Adipocyte (in vitro differentiated cells): ENCODE results near the gene C3AR1.
"Not testable (repeated sequence)": the region's sequence is repeated elsewhere in the genome, so short reads cannot be mapped to it uniquely, and the experiment has no call there.

Experiments used
- DNase-seq: peaks from one replicate; pipeline ENCODE4 v3.0.0-alpha.2; 2015; ENCODE audit warnings: low read depth
- H3K27me3 ChIP-seq: replicated peaks from 2 replicates; pipeline ENCODE4 v1.7.0; 2013; ENCODE audit warnings: mild to moderate bottlenecking, low read length, moderate library complexity; ENCODE audit not compliant: control insufficient read depth, insufficient read depth
- H3K36me3 ChIP-seq: 2 replicates; pipeline ENCODE4 v1.7.0; 2013; ENCODE audit warnings: low read length, mild to moderate bottlenecking, moderate library complexity; ENCODE audit not compliant: control insufficient read depth, insufficient read depth, severe bottlenecking
- H3K4me1 ChIP-seq: 2 replicates; pipeline ENCODE4 v1.7.0; 2013; ENCODE audit warnings: mild to moderate bottlenecking, low read length, moderate library complexity; ENCODE audit not compliant: control insufficient read depth, insufficient read depth
- H3K4me3 ChIP-seq: 2 replicates; pipeline ENCODE4 v1.7.0; 2013; ENCODE audit warnings: mild to moderate bottlenecking, low read length, moderate library complexity
- H3K9ac ChIP-seq: 2 replicates; pipeline ENCODE4 v1.7.0; 2013; ENCODE audit warnings: mild to moderate bottlenecking, low read length, moderate library complexity
- H3K9me3 ChIP-seq: 2 replicates; pipeline ENCODE4 v1.7.0; 2013; ENCODE audit warnings: mild to moderate bottlenecking, low read length, moderate library complexity; ENCODE audit not compliant: control insufficient read depth

Gene C3AR1

DNA sequence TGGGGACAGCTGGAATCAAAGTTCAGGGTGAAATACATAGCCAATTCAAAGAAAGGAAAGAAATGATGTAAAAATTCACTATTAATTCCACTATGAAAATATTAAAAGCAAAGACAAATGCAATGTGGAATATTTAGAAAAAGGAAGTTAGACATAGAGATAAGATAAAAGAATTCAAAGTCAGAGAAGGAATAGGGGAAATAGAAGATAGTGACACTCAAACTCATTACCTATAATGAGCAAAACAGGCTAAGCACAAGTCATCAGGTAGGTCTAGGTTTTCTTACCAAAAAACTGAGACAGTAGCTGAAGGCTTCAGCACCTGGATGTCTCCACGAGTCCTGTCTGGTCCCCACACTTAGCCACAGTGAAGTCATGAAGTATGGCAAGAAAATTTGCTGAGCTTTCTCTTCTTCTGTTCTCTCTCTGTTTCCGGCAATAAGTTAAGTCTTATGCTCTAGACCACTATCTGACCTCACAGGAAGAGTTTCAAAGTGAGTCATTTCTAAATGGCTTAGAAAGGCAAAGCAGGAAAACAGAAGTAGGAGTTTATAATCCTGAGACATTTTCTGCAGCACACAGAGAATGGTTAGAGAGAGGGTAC lies at the start of gene C3AR1:
Gene C3AR1 (minus strand): TSS at position 369 of the 604 bp plus-strand sequence. CDS start 6,174 bp downstream, outside the sequence.
- H3K36me3 ChIP-seq, result no peaks in the 10 kb centered on the region
- no peaks in the 10 kb centered on the region for H3K27me3 ChIP-seq
- DNase-seq, result peak; percentile 61
- H3K9ac ChIP-seq, result no peak within 1 kb of the TSS
- peaks cover 12% of the 10 kb centered on the region for H3K4me1 ChIP-seq
- H3K4me3 ChIP-seq, result no peak within 1 kb of the TSS
- no peaks in the 10 kb centered on the region for H3K9me3 ChIP-seq

GRCh38 chr12:8113117-8113516 lies 47.0 kb upstream of the C3AR1 start:
- not testable (repeated sequence) for H3K9me3 ChIP-seq, H3K9ac ChIP-seq, H3K27me3 ChIP-seq, H3K4me3 ChIP-seq, H3K4me1 ChIP-seq, DNase-seq, H3K36me3 ChIP-seq

GRCh38 chr12:8108808-8109398 lies 42.7 kb upstream of the C3AR1 start:
- H3K9ac ChIP-seq, result peak overlapping the region; percentile 59
- H3K9me3 ChIP-seq, result peaks cover 7% of the 10 kb centered on the region
- H3K27me3 ChIP-seq, result no peaks in the 10 kb centered on the region
- H3K4me1 ChIP-seq, result no peaks in the 10 kb centered on the region
- no peaks in the 10 kb centered on the region for H3K36me3 ChIP-seq
- H3K4me3 ChIP-seq, result no peak overlapping the region
- DNase-seq, result peak; percentile 92

- H3K4me1 ChIP-seq, result peaks cover 15% of the 10 kb centered on the region
Observed at GRCh38 chr12:8099235-8099634, 33.1 kb upstream of the C3AR1 start.

DNA sequence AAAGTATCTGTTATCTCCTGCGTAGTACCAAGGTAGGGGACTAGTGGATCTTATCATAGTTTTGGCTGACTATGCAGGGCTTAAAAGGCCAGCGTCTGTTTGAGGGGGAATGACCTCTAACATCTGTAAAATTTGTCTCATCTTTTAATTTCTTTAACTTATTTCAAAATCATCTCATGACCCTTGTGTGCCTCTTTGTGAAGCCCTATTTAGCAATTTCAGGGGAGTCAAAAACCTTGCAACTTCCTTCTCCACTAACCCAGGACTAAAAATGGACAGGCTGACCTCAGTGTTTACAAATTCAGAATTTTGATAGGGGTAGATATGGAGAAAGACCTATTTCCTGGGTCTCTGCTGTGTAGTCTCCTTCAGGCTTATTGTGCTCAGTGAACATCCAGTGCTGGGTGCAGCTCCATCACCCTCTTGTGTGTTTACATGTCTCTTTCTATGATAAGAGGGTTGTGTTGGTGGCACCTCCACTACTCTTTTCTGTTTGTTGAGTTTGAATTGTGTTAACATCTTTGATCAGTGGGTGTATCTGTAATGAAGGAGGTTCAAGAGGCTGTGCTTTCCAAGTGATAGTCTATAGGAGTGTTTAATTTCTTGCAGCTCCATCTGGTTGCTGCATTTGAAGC lies 30.2 kb upstream of the C3AR1 start:
- DNase-seq, result no peak
- Histone ChIP-seq H3K36me3 (peaks cover 64% of the 10 kb centered on the region), H3K4me1 (peaks cover 15% of the 10 kb centered on the region), H3K27me3 (no peaks in the 10 kb centered on the region), H3K9me3 (no peaks in the 10 kb centered on the region), H3K4me3 (no peak overlapping the region), H3K9ac (no peak overlapping the region)

More at GRCh38 chr12:8099235-8099634, 33.1 kb upstream of the C3AR1 start:
- peaks cover 36% of the 10 kb centered on the region for H3K36me3 ChIP-seq
- H3K4me3 ChIP-seq, result no peak overlapping the region
- H3K27me3 ChIP-seq, result no peaks in the 10 kb centered on the region
- no peak for DNase-seq
- H3K9me3 ChIP-seq, result peaks cover 3% of the 10 kb centered on the region
- no peak overlapping the region for H3K9ac ChIP-seq

GRCh38 chr12:8093291-8093690 lies 27.1 kb upstream of the C3AR1 start:
- H3K4me1 ChIP-seq, result peaks cover 15% of the 10 kb centered on the region
- H3K9ac ChIP-seq, result no peak overlapping the region
- DNase-seq, result no peak
- H3K27me3 ChIP-seq, result no peaks in the 10 kb centered on the region
- H3K36me3 ChIP-seq, result peaks cover 83% of the 10 kb centered on the region
- H3K9me3 ChIP-seq, result no peaks in the 10 kb centered on the region
- no peak overlapping the region for H3K4me3 ChIP-seq

DNA sequence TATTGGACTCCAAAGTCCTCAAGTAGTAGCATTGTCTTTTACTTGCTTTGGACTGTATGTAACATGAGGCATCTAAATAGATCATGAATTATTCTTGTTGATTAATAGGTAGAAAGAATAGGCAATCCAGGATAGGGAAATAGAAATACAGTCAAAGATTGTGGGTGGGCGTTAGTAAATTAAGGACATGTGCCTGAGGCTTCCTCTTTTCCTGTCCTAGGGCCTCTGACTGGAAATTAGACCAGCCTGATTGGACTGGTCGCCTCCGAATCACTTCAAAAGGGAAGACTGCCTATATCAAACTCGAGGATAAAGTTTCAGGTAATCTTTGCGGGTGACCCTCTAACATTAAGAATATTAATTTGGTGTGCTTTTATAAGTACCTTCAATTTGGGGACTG lies 23.6 kb upstream of the C3AR1 start:
- Histone ChIP-seq H3K27me3 (no peaks in the 10 kb centered on the region), H3K4me1 (no peaks in the 10 kb centered on the region), H3K4me3 (no peak overlapping the region), H3K9ac (no peak overlapping the region), H3K9me3 (no peaks in the 10 kb centered on the region), H3K36me3 (peaks cover 52% of the 10 kb centered on the region)
- no peak for DNase-seq

DNA sequence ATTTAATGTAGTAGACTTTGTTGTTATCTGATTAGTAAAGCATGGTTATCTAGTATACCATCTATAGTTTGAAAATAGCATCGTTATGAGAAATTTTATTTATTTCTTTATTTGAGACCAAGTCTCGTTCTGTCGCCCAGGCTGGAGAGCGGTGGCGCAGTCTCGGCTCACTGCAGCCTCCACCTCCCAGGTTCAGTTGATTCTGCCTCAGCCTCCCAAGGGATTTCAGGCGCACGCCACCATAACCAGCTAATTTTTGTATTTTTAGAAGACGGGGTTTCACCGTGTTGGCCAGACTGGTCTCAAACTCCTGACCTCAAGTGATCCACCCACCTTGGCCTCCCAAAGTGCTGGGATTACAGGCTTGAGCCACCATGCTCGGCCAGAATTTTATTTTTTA lies 23.1 kb upstream of the C3AR1 start:
- peaks cover 48% of the 10 kb centered on the region for H3K36me3 ChIP-seq

GRCh38 chr12:8088574-8088973 lies 22.4 kb upstream of the C3AR1 start:
- H3K27me3 ChIP-seq, result no peaks in the 10 kb centered on the region
- H3K4me3 ChIP-seq, result no peak overlapping the region
- no peaks in the 10 kb centered on the region for H3K9me3 ChIP-seq
- H3K4me1 ChIP-seq, result peaks cover 2% of the 10 kb centered on the region
- no peak for DNase-seq
- H3K36me3 ChIP-seq, result peaks cover 41% of the 10 kb centered on the region
- no peak overlapping the region for H3K9ac ChIP-seq

More for the DNA sequence above, 23.1 kb upstream of the C3AR1 start:
- H3K4me1 ChIP-seq, H3K4me3 ChIP-seq, H3K27me3 ChIP-seq, DNase-seq, H3K9me3 ChIP-seq, H3K9ac ChIP-seq: not testable (repeated sequence)

DNA sequence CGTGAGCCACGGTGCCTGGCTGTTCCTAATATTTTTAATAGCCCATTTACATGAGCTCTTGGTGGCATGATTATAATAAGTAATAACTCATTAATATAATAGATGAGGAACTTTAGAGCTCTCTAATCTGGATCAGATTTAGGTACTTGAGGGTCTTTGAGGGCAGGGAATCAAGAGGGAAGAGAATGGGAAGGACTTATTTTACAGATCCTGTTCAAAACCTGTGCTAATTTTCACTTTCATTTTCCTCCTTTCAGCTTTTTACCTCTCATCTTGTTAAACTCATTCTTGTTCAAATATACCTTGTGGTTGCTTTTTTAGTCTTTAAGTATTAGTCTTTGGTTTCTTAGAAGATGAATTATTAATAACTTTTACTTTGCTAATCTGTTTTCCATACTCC lies 21.5 kb upstream of the C3AR1 start:
- peaks cover 31% of the 10 kb centered on the region for H3K36me3 ChIP-seq
- no peaks in the 10 kb centered on the region for H3K9me3 ChIP-seq
- no peak overlapping the region for H3K9ac ChIP-seq
- no peak for DNase-seq
- no peaks in the 10 kb centered on the region for H3K27me3 ChIP-seq
- H3K4me1 ChIP-seq, result peaks cover 8% of the 10 kb centered on the region
- H3K4me3 ChIP-seq, result no peak overlapping the region

DNA sequence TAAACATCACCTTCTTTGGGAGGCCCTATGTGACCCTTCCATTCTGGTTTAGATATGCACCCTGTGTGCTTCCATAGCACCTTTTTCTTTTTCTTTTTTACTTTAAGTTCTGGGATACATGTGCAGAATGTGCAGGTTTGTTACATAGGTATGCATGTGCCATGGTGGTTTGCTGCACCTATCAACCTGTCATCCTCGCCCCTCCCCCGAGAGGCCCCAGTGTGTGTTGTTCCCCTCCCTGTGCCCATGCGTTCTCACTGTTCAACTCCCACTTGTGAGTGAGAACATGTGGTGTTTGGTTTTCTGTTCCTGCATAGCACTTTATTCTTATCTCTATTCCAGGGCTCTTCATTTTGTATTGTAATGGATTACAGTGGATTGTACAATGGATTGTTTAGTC lies 18.2 kb upstream of the C3AR1 start:
- H3K9me3 ChIP-seq, H3K4me1 ChIP-seq, H3K4me3 ChIP-seq, DNase-seq, H3K27me3 ChIP-seq, H3K36me3 ChIP-seq, H3K9ac ChIP-seq: not testable (repeated sequence)
